Stimulated activated CD8-positive, alpha-beta memory T cell treated with anti-CD3 and anti-CD28 coated beads, Interleukin-12 subunit alpha, Interleukin-12 subunit beta, amount 100 ng/mL, for 4 hours (primary cell): ENCODE data around the gene PRUNE2.
"Not testable (repeated sequence)": the region's sequence is repeated elsewhere in the genome, so short reads cannot be mapped to it uniquely, and the experiment has no call there.

Source experiments
- DNase-seq: peaks from one replicate; pipeline ENCODE4 v3.0.0-alpha.2; 2020; ENCODE audit warnings: low read depth

Gene PRUNE2

DNA sequence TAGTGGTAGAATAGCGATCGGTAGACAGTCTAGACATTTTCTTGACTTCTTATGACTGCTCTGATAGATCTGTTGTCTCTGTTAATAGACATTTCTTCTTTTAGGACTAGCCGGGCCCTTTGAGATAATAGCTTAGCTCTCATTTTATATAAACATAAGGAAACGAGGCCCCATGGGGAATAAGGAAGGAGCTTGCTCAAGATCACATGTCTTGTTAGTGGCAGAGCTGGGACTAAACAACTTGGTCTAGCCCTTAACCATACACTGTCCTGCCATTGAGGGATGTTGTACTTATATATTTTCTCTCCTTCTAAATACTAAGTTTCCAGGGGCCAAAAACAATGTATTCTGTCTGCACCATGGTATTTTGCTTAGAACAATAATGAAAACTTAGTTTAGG, 306.9 kb downstream of the PRUNE2 start:
- no peak for DNase-seq

DNA sequence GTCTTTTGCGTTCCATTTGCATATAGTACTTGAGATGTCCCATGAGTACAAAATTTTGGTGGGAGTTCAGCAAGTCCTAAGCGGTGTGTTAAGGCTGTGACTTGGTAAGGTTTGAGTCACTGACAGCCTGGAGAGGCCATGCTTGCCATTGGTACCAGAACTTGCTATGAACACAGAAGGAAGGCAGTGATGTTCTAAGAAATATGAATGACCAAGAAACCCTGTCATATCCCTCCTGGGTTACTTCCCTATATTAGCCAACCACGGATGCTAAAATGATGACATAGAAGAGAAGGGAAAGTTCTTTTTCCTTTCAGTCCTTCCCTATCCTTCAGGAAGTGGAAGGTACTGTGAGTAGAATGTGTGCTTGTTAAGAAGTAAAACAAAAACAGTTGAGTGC, 310.3 kb downstream of the PRUNE2 start:
- no peak for DNase-seq

DNA sequence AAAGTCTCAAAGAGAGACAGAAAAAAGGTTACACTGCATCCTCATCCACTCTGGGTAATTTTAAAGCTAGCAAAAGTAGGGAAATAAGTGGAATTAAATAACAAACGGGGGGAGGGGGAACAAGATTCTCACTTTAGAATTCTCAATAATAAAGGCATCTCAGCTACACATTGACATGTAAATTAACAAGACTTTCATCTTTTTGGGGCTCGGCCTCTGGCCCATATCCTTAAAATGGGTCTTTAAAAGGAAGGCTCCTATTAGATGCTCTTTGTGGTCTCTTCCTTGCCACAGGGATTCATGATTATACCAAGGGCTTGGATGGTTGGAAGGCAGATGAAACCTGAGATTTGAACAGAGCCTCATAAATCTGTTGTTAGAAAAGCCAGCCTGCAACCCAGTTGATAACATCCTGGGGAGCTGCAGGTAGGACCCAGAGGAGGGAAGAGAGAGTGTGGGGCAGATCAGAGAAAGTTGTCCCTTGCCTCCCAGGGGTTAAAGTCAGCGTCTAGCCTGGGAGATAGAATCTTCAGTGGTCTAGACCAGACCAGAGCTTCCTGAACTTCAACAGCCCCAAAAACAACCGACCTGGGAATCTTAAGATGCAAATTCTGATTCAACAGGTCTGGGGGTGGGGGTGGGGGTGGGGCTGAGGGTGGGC, 311.0 kb downstream of the PRUNE2 start:
- DNase-seq: no peak

DNA sequence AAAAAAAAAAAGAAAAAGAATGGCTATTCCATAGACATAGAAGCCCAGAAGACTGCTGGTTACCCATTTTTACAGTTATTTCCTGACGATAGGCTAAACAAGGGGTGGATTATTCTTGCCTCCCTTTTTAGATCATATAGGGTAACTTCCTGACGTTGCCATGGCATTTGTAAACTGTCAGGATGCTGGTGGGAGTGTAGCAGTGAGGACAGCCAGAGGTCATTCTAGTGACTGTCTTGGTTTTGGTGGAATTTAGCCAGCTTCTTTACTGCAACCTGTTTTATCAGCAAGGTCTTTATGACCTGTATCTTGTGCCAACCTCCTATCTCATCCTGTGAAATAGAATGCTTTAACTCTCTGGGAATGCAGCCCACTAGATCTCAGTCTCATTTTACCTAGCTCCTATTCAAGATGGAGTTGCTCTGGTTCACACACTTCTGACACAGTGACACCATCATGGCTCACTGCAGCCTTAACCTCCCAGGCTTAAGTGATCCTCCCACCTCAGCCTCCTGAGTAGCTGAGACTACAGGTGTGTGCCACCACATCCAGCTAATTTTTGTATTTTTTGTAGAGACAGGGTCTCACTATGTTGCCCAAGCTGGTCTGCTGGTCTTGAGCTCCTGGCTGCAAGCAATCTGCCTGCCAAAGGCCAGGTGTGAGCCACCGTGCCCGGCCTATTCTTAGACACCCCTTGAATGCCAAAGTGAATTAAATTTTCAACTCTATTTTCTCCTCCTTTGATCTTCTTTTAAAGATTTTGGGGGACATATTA, 311.8 kb downstream of the PRUNE2 start:
- not testable (repeated sequence) for DNase-seq

- no peak for DNase-seq
These were observed 313.0 kb downstream of the PRUNE2 start for GRCh38 chr9:76592974-76593347.

DNA sequence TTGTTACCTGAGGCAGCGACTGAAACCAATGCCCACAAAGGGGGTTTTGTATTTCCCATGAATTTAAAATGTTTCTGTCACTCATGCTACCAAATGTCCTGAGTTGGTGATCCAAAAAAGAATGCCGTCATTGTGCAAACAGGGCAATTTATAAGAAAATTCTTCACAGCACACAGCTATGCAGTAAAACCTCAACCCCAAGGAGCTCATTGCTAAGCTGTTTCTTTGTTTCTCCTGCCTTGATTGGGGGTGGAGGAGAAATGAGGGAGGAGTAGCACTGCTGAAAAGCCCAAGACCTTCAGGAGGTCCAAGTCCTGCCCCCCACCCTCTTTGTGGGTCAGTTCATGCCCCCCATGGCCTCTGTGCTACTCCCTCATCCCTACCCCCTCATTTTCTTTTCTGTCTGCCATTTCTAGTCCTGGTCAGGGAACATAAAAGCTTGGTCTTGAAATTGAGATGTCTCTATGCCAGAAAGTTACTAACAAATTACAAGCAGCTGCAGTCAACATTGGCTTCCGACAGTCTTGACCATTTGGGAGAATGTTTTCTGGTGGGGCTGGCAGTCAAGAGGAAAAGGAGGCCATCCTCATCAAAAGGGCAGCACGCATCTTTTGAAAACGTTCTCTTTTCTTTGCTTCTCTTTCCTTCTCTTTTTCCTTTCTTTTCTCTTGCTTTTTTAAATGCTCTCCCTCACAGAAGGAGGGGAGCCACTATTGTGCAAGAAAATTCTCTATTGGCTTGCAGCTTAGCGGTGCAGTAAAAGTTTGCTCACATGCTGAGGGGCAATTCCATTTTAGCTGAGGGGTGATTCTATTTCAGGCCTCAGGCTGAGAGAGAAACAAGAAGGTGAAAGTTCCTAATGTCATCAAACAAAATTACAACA, 313.6 kb downstream of the PRUNE2 start:
- no peak for DNase-seq

DNA sequence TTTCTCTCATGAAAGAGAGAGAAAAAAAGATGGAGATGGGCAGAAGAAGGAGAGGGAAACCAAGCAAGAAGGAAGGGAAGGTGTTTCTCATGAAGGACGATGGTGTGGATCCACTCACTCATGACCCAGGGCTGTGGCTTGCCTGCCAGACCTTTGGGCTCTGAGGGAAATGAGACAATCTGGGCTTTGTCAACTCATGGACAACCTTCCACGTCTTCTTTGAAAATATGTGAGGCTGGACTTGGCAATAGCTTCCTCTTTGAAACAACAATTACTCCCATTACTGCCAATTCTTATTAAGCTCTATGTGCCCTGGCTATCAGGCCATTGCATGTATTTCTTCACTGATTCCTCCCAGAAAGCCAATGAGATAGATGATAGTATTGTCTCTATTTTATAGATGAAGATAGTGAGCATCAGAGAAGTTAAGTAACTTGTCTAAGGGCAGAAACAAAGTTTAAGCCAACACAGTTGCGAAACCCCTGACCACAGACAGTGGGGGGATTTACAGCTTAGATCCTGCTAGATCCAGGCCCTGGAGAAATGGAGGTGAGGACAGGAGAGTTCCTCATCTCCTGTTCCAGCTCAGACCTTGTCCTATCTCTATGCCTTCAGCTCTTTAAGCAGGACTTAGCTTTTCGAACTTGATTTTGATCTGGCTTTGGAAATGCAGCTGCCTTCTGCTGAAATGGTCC, 314.5 kb downstream of the PRUNE2 start:
- DNase-seq: no peak

DNA sequence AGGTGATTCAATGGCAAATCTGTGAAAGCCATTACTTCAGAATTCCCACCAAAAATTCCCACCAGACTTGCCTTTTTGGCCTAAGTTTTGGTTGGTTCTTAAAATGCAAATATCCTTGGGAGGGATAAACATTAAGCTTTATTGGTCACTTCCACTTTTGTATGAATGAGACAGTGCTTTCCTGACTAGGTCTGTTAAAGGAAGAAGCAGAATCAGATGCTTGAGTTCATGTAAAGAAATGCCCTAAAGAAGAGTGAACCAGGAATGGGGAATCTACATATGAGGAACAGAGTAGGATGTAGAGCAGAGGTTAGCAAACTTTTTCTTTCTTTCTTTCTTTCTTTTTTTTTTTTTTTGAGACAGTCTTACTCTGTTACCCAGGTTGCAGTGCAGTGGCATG, 317.6 kb downstream of the PRUNE2 start:
- DNase-seq: no peak

- DNase-seq: no peak
These were observed 319.3 kb downstream of the PRUNE2 start for GRCh38 chr9:76586390-76587314.

- no peak for DNase-seq
These were observed 320.2 kb downstream of the PRUNE2 start for GRCh38 chr9:76585487-76586389.

DNA sequence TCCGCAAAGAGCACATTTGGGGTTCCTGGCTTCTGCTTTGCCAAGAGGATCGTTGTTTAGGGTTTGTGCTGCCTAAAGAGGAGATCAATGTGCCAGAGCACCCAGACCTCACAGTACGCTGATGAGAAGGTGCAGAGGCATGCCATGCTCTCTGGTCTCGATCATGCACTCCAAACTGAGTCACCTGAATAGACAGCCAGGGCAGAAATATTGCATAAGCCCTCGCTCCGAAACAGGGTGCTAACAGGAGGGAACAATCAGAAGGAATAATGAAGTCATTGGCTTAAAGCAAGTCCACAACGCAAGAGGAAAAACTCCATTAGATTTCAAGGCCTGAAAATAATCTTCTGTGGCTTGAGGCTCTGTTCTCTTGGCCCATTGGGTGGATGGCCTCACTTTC, 322.7 kb downstream of the PRUNE2 start:
- DNase-seq: no peak

DNA sequence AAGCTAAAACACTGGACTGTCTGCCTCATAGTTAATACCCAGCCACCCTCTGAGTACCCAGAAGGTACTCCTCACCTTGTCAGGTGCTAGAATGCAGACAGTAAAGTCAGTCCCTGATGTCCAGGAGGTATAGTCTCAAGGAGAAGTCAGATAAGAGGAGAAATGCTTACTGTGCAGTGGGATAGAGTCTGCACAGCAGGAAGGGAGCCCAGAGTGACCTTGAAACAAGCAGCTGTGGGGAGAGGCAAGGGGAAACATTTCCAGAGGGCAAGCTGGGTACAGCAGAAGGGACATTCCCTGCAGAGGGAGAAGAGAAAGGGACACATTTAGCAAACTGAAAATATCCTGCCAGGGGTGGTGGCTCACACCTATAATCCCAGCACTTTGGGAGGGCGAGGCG, 324.2 kb downstream of the PRUNE2 start:
- no peak for DNase-seq

- no peak for DNase-seq
These were observed 325.1 kb downstream of the PRUNE2 start for GRCh38 chr9:76580820-76581219.

- DNase-seq: no peak
These were observed 325.7 kb downstream of the PRUNE2 start for GRCh38 chr9:76580188-76580587.

GRCh38 chr9:76576344-76576743, 329.6 kb downstream of the PRUNE2 start:
- DNase-seq: peak; percentile 59

DNA sequence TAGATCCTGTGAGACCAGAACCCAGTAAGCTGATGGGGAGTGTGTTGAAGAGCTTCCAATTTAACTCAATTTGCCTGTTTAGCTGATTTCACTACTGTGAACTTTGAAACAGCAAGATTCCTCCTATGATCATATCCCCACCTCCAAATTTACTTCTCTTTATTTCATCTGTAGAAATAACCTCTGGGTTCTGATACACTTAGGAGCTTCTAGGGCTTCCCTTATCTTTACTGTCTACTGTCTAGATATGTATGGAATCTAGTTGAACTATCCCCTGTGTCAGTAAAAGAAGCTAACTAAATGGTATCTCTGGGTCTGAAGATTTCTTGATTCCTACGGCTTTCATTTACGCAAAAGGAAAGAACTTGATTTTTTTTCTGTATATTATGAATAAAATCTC, 330.2 kb downstream of the PRUNE2 start:
- DNase-seq: no peak

- DNase-seq: no peak
These were observed 331.8 kb downstream of the PRUNE2 start for GRCh38 chr9:76573905-76574760.

DNA sequence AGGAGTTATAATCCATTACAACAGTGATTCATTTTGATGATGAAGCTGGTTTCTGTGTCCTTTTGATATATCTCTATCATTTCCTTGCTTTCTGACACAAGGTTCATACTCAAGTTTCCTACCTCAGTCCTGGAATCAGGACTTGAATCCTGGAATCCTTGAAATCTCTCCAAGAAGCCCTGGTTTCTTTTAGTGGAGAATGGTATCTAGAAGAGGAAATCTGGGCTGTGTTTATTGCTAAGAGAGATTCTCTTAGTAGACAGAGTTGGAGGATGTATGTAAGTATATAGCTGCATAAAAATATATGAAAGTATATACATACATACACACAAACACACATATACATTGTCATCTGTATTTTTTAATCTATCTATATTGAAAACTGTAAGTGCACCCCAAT, 332.5 kb downstream of the PRUNE2 start:
- no peak for DNase-seq

GRCh38 chr9:76572151-76572550, 333.8 kb downstream of the PRUNE2 start:
- DNase-seq: no peak
